ENCODE data around the gene BRD3. TPM values are rescaled to one million over a fixed set of nuclear protein-coding genes. Genes with fewer than 3 reads are reported as not detected.

Gene BRD3
- total RNA-seq, 1 donor from 2014 or later = 24.6 TPM

DNA sequence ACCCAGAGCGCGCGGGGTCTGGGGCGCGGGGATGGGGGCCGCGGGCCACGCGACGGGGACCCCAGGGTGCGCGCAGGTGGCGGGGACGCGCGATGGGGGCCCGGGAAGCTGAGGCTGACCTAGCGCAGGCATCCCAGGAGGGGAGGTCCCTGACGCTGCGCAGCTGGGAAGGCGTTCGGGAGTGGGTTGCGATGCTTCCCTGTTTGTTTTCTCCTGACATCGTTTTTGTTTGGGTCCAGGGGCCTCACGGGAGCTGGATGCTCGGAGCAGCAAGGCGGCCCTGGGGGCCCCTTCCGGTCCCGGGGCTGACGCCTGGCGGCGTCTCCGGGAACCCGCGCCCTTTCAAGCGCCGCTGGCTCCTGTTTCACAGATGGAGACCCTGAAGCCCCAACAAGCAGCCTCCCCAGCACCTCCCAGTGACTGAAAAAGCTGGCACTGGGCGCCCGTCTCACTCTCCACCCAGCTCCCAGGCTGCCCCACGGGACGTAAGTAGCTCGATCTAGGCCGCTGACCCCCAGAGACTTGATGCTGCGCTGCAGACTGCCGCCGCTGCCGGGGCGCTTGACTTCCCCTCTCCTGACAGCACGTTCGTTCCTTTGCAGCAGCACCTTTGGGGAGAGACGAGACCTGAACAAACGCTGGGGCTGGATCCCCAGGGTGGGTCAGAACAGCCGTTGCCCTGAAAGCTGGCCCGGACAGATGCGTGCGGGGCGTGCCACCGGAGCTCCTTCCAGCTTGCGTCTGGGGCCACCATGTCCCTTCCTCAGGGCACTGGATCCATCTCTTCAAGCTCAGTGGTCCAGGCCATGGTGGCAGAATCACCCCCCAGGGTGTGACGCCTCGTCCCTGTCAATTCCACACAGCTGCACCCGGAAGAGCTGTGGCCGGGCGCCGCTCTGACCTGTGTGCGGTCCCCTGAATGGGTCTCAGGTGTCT lies 42.0 kb downstream of the BRD3 start:
- no peak for ATAC-seq
- peak; percentile 59 for DNase-seq (ENCODE audit: low spot score)

GRCh38 chr9:134024828-134025605 lies 42.8 kb downstream of the BRD3 start, which contains the start of gene BRD3OS:
Gene BRD3OS, plus strand, starts transcription at chr9:134025481. Its CDS starts 1,267 bp downstream, at chr9:134026748.
- ATAC-seq (peak; percentile 93), DNase-seq (ENCODE audit: low spot score) (peak; percentile 96)

DNA sequence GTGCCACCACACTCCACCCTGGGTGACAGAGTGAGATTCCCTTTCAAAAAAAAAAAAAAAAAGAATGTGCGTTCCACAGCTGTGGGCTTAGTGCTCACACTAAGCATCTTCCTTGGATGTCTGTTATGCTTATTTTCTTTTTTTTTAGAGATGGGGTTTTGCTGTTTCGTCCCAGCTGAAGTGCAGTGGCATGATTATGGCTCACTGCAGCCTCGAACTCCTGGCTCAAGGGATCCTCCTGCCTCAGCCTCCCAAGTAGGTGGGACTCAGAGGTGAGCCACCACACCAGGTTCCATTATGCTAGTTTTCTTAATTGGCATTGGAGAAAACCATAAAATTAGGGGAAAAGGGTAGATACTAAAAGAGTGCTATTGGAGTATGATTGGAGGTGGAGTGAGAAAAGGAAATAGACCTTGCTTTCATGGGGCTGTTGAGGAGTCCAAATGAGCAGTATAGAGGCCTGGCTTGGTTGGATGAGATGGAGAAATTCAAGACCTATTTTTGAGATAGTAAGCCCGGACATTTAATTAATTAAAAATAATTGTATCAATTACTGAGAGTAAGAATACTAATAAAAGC lies 43.5 kb downstream of the BRD3 start:
- DNase-seq (ENCODE audit: low spot score) = no peak
- no peak for ATAC-seq

- ATAC-seq (no peak), DNase-seq (ENCODE audit: low spot score) (no peak)
Observed at GRCh38 chr9:134014946-134015345, 52.9 kb downstream of the BRD3 start.

DNA sequence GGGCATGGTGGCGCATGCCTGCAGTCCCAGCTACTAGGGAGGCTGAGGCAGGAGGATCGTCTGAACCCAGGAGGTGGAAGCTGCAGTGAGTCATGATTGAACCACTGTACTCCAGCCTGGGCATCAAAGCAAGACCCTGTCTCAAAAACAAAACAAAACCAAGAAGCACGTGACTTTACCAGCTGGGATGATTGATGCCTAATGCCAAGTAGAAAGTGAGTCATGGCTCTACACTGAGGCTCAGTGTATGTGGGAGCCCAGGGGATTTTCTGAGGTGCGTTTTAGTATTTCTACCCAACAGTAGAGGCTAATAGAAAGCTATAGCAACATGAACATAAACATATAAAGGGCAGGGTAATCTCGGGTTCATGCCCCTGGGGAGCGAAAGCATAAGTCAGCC lies 56.4 kb downstream of the BRD3 start:
- DNase-seq (ENCODE audit: low spot score) (no peak), ATAC-seq (no peak)

- peak; percentile 83 for DNase-seq (ENCODE audit: low spot score)
- peak; percentile 90 for ATAC-seq
Observed at GRCh38 chr9:134010310-134011173, 57.3 kb downstream of the BRD3 start.

DNA sequence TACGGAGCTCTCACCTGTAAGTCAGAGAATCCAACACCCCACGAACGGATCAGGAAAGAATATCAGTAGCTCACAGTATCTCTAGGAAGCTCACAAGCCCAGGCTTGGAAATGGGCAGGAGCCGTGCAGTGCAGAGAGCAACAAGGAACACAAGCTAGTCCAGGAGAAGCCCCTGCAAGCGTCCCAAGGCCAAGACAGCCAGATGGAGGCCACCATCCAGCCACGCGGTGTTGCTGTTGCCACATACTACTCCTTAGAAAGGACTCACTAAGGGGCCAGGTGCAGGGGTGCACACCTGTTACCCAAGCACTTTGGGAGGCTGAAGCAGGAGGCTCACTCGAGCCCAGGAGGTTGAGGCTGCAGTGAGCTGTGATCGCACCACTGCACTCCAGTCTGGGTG lies 60.3 kb downstream of the BRD3 start:
- no peak for ATAC-seq
- no peak for DNase-seq (ENCODE audit: low spot score)

DNA sequence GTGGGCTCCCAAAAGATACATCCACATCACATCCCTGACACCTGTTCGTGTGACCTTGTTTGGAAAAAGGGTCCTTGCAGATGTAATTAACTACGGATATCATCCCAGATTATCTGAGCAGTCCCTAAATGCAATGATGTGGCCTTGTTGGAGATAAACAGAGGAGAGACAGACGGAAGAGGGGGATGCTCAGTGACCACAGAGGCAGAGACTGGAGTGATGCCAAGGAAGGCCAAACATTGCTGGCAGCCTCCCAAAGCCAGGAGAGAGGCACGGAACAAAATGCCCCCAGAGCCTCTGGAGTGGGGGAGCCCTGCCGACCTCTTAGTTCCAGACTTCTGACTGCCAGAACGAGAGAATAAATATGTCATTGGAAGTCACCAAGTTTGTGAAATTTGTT lies 60.7 kb downstream of the BRD3 start:
- ATAC-seq (no peak), DNase-seq (ENCODE audit: low spot score) (no peak)

GRCh38 chr9:134005381-134005780 lies 62.4 kb downstream of the BRD3 start:
- DNase-seq (ENCODE audit: low spot score) (no peak), ATAC-seq (no peak)

GRCh38 chr9:134004881-134005280 lies 62.9 kb downstream of the BRD3 start:
- no peak for DNase-seq (ENCODE audit: low spot score)
- no peak for ATAC-seq

DNA sequence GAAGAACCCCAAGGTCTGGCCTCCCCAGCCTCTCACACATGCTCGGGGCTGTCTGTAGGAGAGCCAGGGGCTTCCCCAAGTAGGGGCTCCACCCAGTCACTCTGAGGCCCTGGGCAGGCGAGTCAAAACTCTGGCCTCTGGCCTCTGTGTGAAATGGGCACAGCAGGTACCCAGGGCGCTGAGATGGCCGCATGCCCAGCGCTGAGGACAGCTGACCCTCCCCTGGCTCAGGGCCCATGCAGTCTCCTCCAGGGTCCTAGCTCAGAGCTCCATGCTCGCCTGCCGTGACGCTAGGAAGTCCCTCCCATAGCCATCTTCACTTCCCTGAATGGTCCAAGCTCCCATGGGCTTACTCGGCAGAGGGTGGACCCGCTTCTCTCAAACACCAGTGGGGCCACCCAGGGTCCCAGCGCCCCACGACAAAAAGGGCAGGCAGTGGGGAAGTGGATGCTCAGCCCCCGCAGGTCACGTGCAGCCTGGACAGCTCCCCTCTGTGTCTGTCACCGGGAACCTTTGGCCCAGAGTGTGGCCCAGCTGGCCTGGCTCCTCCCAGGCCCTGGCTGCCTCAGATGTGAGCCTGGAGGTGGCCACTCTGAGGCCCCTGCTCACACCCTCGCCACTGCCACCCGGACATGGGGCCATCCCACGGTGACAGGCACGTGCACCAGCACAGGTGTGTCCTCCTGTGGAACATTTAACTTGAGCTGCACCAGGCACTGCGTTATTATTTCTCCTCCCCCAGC lies 63.5 kb downstream of the BRD3 start:
- ATAC-seq (peak; percentile 88), DNase-seq (ENCODE audit: low spot score) (no peak)

- DNase-seq (ENCODE audit: low spot score) (no peak), ATAC-seq (no peak)
Observed at GRCh38 chr9:134003237-134003636, 64.6 kb downstream of the BRD3 start.

DNA sequence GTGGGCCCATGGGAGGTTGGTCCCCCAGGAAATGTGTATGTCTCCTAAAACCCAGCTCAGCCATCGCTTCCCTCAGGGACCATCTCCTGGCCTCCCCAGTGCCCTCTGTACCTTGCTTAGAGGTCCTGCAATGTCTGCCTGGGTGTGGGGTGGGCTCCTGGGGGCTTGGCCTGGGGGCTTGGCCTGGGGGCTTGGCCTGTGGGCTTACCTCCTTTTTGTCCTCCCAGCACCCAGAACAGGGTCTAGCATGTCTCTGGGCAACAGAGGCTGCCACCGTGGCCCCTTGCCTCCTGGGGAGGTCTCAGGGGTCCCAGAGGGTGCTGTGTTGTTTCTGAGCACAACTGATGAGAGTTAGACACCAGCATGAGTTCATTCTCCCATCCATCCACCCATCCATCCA lies 65.0 kb downstream of the BRD3 start:
- no peak for DNase-seq (ENCODE audit: low spot score)
- no peak for ATAC-seq

DNA sequence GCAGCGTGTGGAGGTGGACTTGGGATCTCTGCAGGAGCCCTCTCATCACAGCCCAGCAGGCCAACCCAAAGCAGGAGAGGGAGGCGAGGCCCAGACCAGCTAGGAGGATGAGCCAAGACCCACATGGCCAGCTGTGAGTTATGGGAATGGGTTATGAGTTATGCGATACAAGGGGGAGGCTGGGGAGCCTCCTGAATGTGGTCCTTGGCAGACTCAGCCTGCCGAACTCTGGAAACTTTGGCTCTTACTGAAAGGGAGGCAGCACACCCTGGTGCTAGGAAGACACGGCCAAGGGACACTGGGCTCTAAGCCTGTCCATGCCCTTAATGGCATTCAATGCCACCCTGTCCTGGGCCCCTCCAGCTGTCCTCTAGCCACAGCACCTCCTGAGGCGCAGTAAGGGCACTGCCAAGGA lies 68.0 kb downstream of the BRD3 start:
- no peak for ATAC-seq
- DNase-seq (ENCODE audit: low spot score) = no peak

- no peak for DNase-seq (ENCODE audit: low spot score)
- ATAC-seq = no peak
Observed at GRCh38 chr9:133998915-133999595, 68.8 kb downstream of the BRD3 start.

DNA sequence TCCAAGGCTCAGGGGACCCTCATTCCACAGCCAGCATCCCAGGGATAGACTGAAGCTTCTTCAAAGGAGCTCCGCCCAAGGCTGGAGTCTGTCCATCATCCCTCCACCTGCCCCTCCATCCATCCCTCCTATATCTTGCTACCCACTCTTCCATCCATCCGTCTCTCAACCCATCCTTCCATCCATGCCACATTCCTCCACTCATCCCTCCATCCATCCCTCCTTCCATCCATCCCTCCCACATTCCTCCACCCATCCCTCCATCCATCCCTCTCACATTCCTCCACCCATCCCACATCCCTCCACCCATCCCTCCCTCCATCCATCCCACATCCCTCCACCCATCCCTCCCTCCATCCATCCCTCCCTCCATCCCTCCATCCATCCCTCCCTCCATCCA lies 70.2 kb downstream of the BRD3 start:
- ATAC-seq (no peak), DNase-seq (ENCODE audit: low spot score) (no peak)

DNA sequence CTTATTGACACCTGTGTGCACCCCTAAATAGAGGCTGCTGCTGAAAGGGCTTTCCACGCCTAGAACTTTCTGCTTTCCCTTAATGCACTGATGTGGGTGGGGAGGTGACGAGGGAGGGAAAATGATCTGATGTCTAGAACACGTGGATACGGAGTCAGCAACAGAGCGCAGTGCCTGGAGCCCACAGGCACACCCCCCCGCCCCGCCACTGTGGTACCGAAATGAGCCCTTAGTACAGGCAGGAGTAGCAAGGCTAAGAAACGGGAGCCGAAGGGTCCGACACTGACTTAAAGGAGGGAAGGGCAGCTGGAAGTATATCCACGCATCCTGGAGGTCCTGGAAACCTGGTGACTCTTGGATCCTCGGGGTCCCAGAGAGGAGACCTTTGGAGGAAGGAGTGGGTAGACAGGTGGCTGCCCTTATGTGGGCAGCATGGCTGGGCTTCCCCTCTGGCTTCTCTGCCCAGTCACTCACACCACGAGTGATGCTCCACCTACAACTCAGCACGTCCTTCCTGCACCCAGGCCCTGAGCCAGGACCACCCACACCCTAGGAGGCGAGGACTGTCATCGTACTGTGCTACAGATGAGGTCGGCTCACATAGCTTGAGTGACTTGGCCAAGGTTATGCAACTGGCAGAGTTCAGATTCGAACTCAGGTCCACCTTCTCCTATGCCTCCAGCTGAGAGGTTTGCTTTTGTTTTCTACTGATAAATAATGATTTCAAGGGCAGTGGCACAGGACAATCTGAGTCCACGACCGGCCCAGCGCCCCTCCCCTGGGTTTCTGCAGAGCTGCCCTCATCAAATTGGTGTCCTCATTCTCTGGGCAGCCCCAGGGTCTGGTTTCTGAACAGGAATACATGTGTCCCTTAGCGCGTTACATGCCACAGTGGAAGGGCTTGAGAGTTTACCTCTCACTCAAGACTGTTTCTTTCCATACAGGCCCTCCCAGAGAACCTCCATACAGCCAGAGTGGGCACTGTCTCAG lies 71.0 kb downstream of the BRD3 start:
- no peak for ATAC-seq
- no peak for DNase-seq (ENCODE audit: low spot score)

Data from left lobe of liver (tissue), 2 donors.